ENCODE results near the gene NRROS. TPM values are rescaled to one million over a fixed set of nuclear protein-coding genes. Genes with fewer than 3 reads are reported as not detected.
A peak's percentile ranks its signal among the peaks of the same experiment; 100 is the strongest.

Gene NRROS
- total and polyA plus RNA-seq, 2 of the 13 experiments (the other 11 are each of a cell fraction or from before 2014, with no cell fraction given), result not detected

DNA sequence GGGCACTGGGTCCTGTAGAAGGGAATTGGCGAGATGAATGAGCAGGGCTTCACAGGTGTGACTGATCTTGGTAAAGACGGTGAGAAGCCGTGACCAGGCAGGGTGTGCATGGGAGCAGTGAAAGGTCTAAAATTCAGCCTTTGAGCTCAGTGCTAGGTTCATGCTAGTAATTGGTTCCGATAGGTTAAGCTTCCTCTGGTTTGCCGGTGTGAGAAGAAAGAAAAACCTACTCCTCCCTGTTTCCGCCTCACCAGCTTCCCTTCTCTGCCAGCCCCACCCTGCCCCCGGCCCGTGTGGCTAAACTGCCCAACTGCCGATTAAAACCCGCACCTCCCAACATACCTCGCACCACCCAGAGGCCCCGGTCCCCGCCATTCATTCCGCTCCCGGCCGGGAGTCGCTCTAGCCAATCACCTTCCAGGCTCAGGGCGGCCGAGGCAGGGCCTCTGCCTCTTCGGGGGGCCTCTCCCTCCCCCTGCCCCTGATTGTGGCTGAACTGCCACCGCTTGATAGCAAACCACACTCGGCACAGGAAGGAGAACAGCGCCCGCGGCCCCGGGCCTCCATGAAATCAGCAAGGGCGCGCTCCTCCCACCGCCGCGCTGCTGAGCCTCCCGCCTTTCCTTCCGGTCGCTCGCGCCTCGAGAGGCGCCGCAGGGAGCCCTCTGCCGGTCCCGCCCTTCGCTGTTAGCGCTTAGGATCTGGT is 7.3 kb upstream of the NRROS start (continued):
- TF ChIP-seq, protein P1, sequence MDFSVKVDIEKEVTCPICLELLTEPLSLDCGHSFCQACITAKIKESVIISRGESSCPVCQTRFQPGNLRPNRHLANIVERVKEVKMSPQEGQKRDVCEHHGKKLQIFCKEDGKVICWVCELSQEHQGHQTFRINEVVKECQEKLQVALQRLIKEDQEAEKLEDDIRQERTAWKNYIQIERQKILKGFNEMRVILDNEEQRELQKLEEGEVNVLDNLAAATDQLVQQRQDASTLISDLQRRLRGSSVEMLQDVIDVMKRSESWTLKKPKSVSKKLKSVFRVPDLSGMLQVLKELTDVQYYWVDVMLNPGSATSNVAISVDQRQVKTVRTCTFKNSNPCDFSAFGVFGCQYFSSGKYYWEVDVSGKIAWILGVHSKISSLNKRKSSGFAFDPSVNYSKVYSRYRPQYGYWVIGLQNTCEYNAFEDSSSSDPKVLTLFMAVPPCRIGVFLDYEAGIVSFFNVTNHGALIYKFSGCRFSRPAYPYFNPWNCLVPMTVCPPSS (IDR thresholded peaks at IDR 0.05), result no peak
- peak; percentile 45 for TF ChIP-seq ZEB1 (IDR thresholded peaks at IDR 0.05; ENCODE audit: insufficient replicate concordance, low read depth)
- peak; percentile 65; the same call in 1 of the 2 replicates for TF ChIP-seq TBX2 (CRISPR knock-in tag; IDR thresholded peaks at IDR 0.05; ENCODE audit: borderline replicate concordance)
- TF ChIP-seq ZNF543 (CRISPR knock-in tag; IDR thresholded peaks at IDR 0.05), result no peak; the same call in none of the 2 replicates
- peak; percentile 40; the same call in 1 of the 2 replicates for TF ChIP-seq ZNF777 (CRISPR knock-in tag; IDR thresholded peaks at IDR 0.05)
- TF ChIP-seq, protein P2, sequence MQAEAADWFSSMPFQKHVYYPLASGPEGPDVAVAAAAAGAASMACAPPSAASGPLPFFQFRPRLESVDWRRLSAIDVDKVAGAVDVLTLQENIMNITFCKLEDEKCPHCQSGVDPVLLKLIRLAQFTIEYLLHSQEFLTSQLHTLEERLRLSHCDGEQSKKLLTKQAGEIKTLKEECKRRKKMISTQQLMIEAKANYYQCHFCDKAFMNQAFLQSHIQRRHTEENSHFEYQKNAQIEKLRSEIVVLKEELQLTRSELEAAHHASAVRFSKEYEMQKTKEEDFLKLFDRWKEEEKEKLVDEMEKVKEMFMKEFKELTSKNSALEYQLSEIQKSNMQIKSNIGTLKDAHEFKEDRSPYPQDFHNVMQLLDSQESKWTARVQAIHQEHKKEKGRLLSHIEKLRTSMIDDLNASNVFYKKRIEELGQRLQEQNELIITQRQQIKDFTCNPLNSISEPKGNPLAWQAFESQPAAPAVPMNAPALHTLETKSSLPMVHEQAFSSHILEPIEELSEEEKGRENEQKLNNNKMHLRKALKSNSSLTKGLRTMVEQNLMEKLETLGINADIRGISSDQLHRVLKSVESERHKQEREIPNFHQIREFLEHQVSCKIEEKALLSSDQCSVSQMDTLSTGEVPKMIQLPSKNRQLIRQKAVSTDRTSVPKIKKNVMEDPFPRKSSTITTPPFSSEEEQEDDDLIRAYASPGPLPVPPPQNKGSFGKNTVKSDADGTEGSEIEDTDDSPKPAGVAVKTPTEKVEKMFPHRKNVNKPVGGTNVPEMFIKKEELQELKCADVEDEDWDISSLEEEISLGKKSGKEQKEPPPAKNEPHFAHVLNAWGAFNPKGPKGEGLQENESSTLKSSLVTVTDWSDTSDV (CRISPR knock-in tag; IDR thresholded peaks at IDR 0.05), result peak; percentile 65; the same call in 1 of the 2 replicates
- TF ChIP-seq, protein P3, sequence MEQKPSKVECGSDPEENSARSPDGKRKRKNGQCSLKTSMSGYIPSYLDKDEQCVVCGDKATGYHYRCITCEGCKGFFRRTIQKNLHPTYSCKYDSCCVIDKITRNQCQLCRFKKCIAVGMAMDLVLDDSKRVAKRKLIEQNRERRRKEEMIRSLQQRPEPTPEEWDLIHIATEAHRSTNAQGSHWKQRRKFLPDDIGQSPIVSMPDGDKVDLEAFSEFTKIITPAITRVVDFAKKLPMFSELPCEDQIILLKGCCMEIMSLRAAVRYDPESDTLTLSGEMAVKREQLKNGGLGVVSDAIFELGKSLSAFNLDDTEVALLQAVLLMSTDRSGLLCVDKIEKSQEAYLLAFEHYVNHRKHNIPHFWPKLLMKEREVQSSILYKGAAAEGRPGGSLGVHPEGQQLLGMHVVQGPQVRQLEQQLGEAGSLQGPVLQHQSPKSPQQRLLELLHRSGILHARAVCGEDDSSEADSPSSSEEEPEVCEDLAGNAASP (CRISPR knock-in tag; IDR thresholded peaks at IDR 0.05; ENCODE audit: borderline replicate concordance), result 0 out of 2 replicates have a peak, but pooled peaks have one; percentile 44
- peak; percentile 46 to 55 for TF ChIP-seq POLR2A (IDR thresholded peaks at IDR 0.05; ENCODE audit: insufficient read depth in 1 of 2, low read depth in 2 of 2, low read length in 2 of 2)
- 0 out of 2 replicates have a peak, but pooled peaks have one; percentile 38 for TF ChIP-seq ZNF451 (CRISPR knock-in tag; IDR thresholded peaks at IDR 0.05)

Data from HepG2 (cell line).